NCI-H146 treated with DMSO at 0.1 percent for 48 hours (cell line): ENCODE results near the gene SLC39A2.
A peak's percentile ranks its signal among the peaks of the same experiment; 100 is the strongest.
"Not testable (repeated sequence)": the region's sequence is repeated elsewhere in the genome, so short reads cannot be mapped to it uniquely, and the experiment has no call there.

ENCODE experiments used
- DNase-seq: peaks from one replicate; lab custom pipeline; 2025; ENCODE audit not compliant: unreplicated experiment; lab: John Stamatoyannopoulos, UW

The SLC39A2 gene

GRCh38 chr14:21024585-21025370 lies 25.7 kb downstream of the SLC39A2 start, which contains the start of gene NDRG2:
Gene NDRG2 (minus strand): TSS chr14:21025061. CDS start chr14:21023315, 1,746 bp downstream.
- peak; percentile 8 for DNase-seq

- no peak for DNase-seq
Observed at GRCh38 chr14:21025371-21026273, 26.5 kb downstream of the SLC39A2 start.

GRCh38 chr14:21026274-21026987 lies 27.3 kb downstream of the SLC39A2 start:
- no peak for DNase-seq

- no peak for DNase-seq
Observed at GRCh38 chr14:21026988-21027315, 27.9 kb downstream of the SLC39A2 start.

- DNase-seq: no peak
Observed at GRCh38 chr14:21029917-21030316, 30.8 kb downstream of the SLC39A2 start, which contains the start of gene TPPP2. Gene TPPP2 (plus strand): TSS chr14:21030217. CDS start chr14:21030582, 365 bp downstream.

GRCh38 chr14:21030531-21030930 lies 31.4 kb downstream of the SLC39A2 start:
- DNase-seq: no peak

- DNase-seq: no peak
Observed at GRCh38 chr14:21032326-21033132, 33.4 kb downstream of the SLC39A2 start.

- DNase-seq: no peak
Observed at GRCh38 chr14:21033133-21033698, 34.1 kb downstream of the SLC39A2 start.

GRCh38 chr14:21034707-21035106 lies 35.6 kb downstream of the SLC39A2 start, which contains the start of gene RNASE13:
Gene RNASE13 (minus strand): TSS chr14:21034807. CDS start chr14:21034288, 519 bp downstream.
- no peak for DNase-seq

GRCh38 chr14:21036751-21037150 lies 37.7 kb downstream of the SLC39A2 start:
- no peak for DNase-seq

- DNase-seq: no peak
Observed at GRCh38 chr14:21037156-21037555, 38.1 kb downstream of the SLC39A2 start.

- DNase-seq: no peak
Observed at GRCh38 chr14:21038441-21039422, 39.6 kb downstream of the SLC39A2 start.

GRCh38 chr14:21039585-21040369 lies 40.7 kb downstream of the SLC39A2 start:
- no peak for DNase-seq

GRCh38 chr14:21040370-21040925 lies 41.4 kb downstream of the SLC39A2 start:
- DNase-seq: no peak

- DNase-seq: not testable (repeated sequence)
Observed at GRCh38 chr14:21040941-21041340, 41.8 kb downstream of the SLC39A2 start.

GRCh38 chr14:21041676-21042433 lies 42.8 kb downstream of the SLC39A2 start, which contains the start of gene RNASE7:
Gene RNASE7 (plus strand): TSS chr14:21042362. CDS start chr14:21042993, 631 bp downstream.
- DNase-seq: no peak

- DNase-seq: no peak
Observed at GRCh38 chr14:21042918-21043317, 43.8 kb downstream of the SLC39A2 start.
